Measurements from ENCODE around the gene PTPN1.
"Not testable (repeated sequence)": the region's sequence is repeated elsewhere in the genome, so short reads cannot be mapped to it uniquely, and the experiment has no call there.

The PTPN1 gene

DNA sequence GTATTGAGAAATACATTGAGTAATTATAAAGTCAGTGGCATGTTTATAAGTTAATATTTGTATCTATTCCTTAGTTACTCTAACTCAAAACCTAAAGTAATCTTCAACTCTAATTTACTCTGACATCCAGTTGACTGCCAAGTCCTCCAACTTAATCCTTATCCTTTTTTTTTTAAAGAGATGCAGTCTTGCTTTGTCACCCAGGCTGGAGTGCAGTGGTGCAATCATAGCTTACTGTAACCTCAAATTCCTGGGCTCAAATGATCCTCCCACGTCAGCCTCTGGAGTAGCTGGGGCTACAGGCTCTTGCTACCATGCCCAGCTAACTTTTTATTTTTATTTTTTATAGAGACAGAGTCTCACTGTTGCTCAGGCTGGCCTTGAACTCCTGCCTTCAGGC is 24.4 kb downstream of the PTPN1 start:
- DNase-seq = peak; percentile 20

- DNase-seq = no peak
Observed at GRCh38 chr20:50535162-50535561, 25.0 kb downstream of the PTPN1 start.

- no peak for DNase-seq
Observed at GRCh38 chr20:50536333-50536732, 26.1 kb downstream of the PTPN1 start.

GRCh38 chr20:50537546-50538201 is 27.5 kb downstream of the PTPN1 start:
- no peak for DNase-seq

- DNase-seq = no peak
Observed at GRCh38 chr20:50538276-50538675, 28.1 kb downstream of the PTPN1 start.

- not testable (repeated sequence) for DNase-seq
Observed at GRCh38 chr20:50539798-50540197, 29.6 kb downstream of the PTPN1 start.

DNA sequence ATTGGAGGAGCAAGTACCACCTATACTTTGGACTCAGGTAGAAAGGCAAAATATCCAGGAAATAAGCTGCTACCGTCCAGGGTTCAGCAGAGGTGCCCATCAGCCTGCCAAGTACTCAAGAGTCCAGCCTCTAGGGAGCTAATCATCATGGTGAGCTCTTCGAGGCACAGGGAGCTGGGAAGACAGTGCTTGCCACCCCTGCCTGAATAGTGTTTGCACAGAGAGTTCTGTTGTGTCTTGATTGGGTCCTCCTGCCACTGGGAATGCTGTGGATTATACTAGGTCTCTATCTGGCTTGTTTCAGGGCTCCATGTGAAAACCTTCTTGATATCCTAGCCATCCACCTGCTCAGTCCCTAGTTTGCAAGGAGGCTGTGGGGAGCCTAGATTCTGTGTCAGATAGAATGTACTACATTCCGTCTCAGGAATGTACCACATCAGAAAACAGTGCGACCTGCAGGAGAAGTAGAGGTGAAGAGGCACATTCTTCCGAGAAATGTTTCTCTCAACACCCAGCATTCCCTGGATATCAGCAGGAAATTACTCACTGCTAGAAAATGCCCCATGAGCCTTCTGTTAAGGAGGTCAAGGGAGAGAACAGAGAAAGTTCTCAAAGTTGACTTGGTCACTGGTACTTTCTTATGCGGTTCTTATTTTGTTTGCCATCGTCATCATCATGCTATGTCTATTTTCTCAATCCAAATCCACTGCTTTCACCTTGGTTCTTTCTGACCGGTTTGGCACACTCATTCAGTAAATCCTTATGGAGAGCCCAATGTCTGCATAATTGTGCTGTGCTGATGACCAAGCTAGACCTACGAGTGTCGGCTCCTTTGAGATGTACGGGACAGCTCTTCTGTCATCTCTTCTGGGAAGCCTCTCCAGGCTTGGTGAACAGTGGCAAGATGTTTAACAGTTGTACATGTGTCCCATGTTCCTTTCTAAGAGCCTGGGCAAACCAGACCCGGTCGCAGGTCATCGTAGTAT is 30.7 kb downstream of the PTPN1 start:
- DNase-seq = no peak

- no peak for DNase-seq
Observed at GRCh38 chr20:50541606-50542041, 31.4 kb downstream of the PTPN1 start.

GRCh38 chr20:50543326-50543725 is 33.1 kb downstream of the PTPN1 start:
- no peak for DNase-seq

- DNase-seq = no peak
Observed at GRCh38 chr20:50545126-50545525, 34.9 kb downstream of the PTPN1 start.

- no peak for DNase-seq
Observed at GRCh38 chr20:50546729-50547314, 36.6 kb downstream of the PTPN1 start.

DNA sequence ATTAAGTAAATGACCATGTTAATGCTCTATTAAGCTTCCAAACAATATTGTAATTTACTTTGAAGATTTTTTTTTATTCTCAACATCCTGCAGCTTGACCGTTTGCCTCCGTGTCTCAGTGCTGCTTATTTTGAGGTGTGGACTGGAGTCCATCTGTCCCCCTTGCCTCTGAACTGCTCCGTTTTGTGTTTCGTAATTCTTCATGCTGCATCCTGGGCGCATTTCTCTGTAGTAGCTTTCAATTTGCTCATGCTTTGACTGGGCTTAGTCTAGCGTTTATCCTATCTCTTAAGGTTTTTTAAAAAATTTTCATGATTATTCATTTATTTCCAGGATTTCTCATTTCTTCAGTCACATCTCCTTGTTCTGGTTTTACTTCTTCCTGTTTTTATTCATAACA is 37.8 kb downstream of the PTPN1 start:
- no peak for DNase-seq

DNA sequence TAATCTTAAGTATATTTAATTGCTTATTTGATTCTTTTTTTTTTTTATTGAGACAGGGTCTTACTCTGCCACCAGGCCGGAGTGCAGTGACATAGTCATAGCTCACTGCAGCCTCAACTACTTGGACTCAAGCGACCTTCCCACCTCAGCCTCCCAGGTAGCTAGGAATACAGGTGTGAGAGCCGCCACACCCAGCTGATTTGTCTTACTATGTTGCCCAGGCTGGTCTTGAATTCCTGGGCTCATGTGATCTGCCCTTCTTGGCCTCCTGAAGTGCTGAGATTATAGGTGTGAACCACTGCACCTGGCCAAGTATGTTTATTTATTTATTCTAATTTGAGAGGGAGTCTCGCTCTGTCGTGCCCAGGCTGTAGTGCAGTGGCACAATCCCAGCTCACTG is 38.2 kb downstream of the PTPN1 start:
- no peak for DNase-seq

- no peak for DNase-seq
Observed at GRCh38 chr20:50550531-50550930, 40.3 kb downstream of the PTPN1 start.

DNA sequence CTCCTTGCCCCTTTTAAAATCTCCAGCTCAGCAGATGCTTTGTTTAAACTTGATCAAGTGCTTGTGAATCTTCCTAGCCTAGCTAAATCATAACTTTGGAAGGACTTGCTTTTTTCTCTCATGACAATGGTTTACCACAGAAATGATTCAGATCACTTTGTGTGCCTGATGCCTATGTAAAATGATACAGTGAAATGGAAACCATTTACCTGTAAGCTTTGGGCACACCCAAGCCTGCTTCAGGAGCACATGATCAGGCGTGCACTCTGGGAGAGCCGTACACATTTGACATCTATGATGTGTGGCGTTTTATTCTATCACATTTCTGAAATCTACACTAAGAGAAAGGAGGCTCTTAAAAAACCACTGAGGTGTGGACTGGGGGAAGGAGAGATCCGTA is 41.1 kb downstream of the PTPN1 start:
- DNase-seq = no peak

DNA sequence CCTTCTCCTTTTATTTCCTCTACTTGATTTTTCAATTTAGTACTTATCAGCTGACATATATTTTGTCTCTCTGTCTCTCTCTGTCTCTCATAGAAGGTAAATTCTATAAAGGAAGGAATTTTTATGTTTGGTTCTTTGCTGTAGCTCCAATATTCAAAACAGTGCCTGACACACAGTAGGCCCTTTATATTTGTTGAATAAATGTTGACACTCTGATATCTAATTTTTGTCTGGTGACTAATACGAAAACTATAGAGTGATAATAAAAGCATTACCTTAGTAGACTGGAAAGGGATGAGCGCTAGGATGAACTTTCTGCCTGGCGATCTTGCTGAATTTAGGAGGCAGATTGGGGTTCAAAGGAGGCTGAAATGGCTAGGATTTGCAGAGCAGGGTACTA is 42.8 kb downstream of the PTPN1 start:
- no peak for DNase-seq

DNA sequence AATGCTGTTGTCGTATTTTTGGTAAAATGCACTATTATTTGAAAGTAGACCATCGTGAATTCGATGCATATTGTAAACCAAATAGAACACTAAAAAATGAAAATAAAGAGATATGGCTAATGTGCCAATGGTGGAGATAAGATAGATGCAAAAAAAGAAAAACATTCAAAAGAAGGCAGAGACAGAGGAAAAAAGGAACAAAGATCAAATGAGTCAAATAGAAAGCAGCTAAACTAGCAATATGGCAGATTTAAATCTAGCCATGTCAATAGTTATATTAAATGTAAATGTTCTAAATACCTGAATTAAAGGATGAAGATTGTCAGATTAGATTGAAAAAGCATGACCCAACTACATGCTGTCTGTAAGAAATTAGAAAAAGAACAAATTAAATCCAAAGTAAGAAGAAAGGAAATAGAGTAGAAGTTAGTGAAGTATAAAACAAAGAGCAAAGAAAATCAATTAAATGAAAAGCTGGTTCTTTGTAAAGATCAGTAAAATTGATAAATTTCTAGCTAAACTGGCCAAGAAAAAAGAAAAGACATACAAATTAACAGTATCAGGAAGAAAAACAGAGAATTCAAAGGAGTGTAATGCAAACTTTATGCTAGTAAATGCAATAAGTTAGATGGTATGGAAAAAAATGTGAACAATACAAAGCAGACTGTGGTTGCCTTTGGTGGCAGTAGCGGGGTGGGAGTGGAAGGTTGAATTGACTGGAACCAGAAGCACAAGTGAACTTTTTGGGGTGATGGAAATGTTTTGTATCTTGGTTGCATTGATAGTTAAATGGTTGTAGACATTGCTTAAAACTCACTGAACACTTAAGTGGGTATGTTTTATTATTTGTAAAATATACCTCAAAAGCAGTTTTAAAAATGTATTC is 44.8 kb downstream of the PTPN1 start:
- DNase-seq = no peak

DNA sequence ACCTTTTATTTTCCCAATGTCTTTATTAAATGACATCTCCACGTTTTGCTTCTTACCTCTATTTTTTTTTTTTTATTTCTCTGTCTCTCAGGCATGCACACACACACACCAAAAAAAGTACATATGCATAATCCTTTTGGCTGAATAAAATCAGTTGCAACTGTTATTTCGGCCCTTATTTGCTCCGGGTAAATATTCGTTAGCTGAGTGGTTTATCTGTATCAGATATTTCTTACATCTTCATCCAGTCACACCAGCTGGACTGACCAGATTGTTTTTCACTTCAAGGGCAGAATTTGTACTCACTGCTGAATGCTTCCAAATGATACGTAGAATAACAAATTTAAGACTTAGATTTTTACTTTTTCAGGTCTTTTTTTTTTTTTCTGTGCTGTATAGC is 45.5 kb downstream of the PTPN1 start:
- DNase-seq = no peak

DNA sequence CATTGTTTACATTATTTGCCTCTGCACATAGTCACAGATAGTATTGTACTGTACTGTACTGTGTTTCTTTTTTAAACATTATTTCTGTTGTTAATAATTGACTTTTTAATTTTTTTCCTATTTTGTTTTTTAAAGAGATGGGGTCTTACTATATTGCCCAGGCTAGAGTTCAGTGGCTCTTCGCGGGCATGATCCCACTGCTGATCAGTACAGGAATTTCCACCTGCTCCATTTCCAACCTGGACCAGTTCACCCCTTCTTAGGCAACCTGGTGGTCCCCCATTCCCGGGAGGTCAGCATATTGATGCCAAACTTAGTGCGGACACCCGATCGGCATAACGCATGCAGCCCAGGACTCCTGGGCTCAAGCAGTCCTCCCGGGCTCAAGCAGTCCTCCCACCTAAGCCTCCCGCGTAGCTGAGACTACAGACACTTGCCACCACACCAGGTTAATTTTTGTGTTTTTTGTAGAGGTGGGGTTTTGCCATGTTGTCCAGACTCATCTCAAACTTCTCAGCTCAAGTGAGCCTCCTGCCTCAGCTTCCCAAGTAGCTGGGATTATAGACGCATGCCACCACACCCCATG is 47.5 kb downstream of the PTPN1 start:
- DNase-seq = no peak

- DNase-seq = no peak
Observed at GRCh38 chr20:50558483-50558925, 48.3 kb downstream of the PTPN1 start.

GRCh38 chr20:50559149-50559548 is 49.0 kb downstream of the PTPN1 start:
- no peak for DNase-seq

Data from GOT3 (cell line).